Osteoblast (primary cell): ENCODE results near the gene HOXB9. TPM values are rescaled to one million over a fixed set of nuclear protein-coding genes. Genes with fewer than 3 reads are reported as not detected.

Source experiments
- DNase-seq: peaks from one replicate; pipeline ENCODE4 v3.0.0; 2011; ENCODE audit warnings: low spot score, mixed read lengths; ENCODE audit not compliant: insufficient read length; ENCODE audit errors: missing footprints
- H2AFZ ChIP-seq: 2 replicates; pipeline ENCODE4 v1.6.0; 2011; ENCODE audit warnings: mild to moderate bottlenecking, low read length
- H3K27ac ChIP-seq: 2 replicates; pipeline ENCODE4 v1.5.1; 2011; ENCODE audit warnings: mild to moderate bottlenecking, low read depth, low read length, moderate library complexity
- H3K27me3 ChIP-seq: 2 replicates; pipeline ENCODE4 v1.6.0; 2012; ENCODE audit warnings: mild to moderate bottlenecking, control low read depth, inconsistent platforms, low read length, moderate library complexity; ENCODE audit not compliant: insufficient read depth
- H3K36me3 ChIP-seq: 2 replicates; pipeline ENCODE4 v1.5.1; 2011; ENCODE audit warnings: mild to moderate bottlenecking, low read length, control low read depth, moderate library complexity; ENCODE audit not compliant: insufficient read depth
- H3K4me1 ChIP-seq: 2 replicates; pipeline ENCODE4 v1.5.1; 2011; ENCODE audit warnings: mild to moderate bottlenecking, low read length, control low read depth, moderate library complexity; ENCODE audit not compliant: insufficient read depth
- H3K4me2 ChIP-seq: 2 replicates; pipeline ENCODE4 v1.6.0; 2011; ENCODE audit warnings: mild to moderate bottlenecking, low read length; ENCODE audit not compliant: insufficient read depth
- H3K4me3 ChIP-seq: fragments of 200-600 bp; sonication (generic); 3 replicates; pipeline ENCODE4 v1.5.1; 2012; ENCODE audit warnings: mild to moderate bottlenecking, low read length, inconsistent platforms; ENCODE audit not compliant: insufficient read depth
- H3K79me2 ChIP-seq: 2 replicates; pipeline ENCODE4 v1.6.0; 2012; ENCODE audit warnings: mild to moderate bottlenecking, low read length, control low read depth, inconsistent platforms; ENCODE audit not compliant: insufficient read depth
- H3K9me3 ChIP-seq: 2 replicates; pipeline ENCODE4 v1.5.1; 2011; ENCODE audit warnings: low read depth, low read length, control low read depth
- H4K20me1 ChIP-seq: 2 replicates; pipeline ENCODE4 v1.6.0; 2012; ENCODE audit warnings: mild to moderate bottlenecking, low read length, control low read depth; ENCODE audit not compliant: insufficient read depth
- CTCF ChIP-seq: IDR thresholded peaks from 2 replicates; pipeline ENCODE4 v1.5.1; 2011; ENCODE audit warnings: mild to moderate bottlenecking, low read depth, low read length, moderate library complexity; ENCODE audit errors: extremely low read depth
- total RNA-seq: library from RNA; depleted of rRNA; stranded (reverse); fragments of >200 nt; gene quantifications from 2 replicates; pipeline ENCODE4 v1.2.3, GENCODE V29; 2012

The HOXB9 gene
- total RNA-seq, 1 donor = not detected

- no peak overlapping the region for H3K27ac ChIP-seq
- H2AFZ ChIP-seq = no peak overlapping the region
- no peaks in the 10 kb centered on the region for H3K4me1 ChIP-seq
- no peaks in the 10 kb centered on the region for H4K20me1 ChIP-seq
- H3K4me2 ChIP-seq = no peak overlapping the region
- H3K9me3 ChIP-seq = no peaks in the 10 kb centered on the region
- no peak for TF ChIP-seq CTCF
- H3K4me3 ChIP-seq = no peak overlapping the region
- DNase-seq = peak; percentile 78
- H3K36me3 ChIP-seq = no peaks in the 10 kb centered on the region
- no peaks in the 10 kb centered on the region for H3K79me2 ChIP-seq
- H3K27me3 ChIP-seq = peaks cover 99% of the 10 kb centered on the region
These were observed 16.1 kb upstream of the HOXB9 start for GRCh38 chr17:48642059-48642842.

- no peaks in the 10 kb centered on the region for H3K4me1 ChIP-seq
- no peak overlapping the region for H3K4me2 ChIP-seq
- no peaks in the 10 kb centered on the region for H3K36me3 ChIP-seq
- H2AFZ ChIP-seq = no peak overlapping the region
- H4K20me1 ChIP-seq = no peaks in the 10 kb centered on the region
- no peaks in the 10 kb centered on the region for H3K9me3 ChIP-seq
- peaks cover 100% of the 10 kb centered on the region for H3K27me3 ChIP-seq
- H3K4me3 ChIP-seq = no peak overlapping the region
- H3K79me2 ChIP-seq = no peaks in the 10 kb centered on the region
- DNase-seq = peak; percentile 48
- H3K27ac ChIP-seq = no peak overlapping the region
- no peak for TF ChIP-seq CTCF
These were observed 15.4 kb upstream of the HOXB9 start for GRCh38 chr17:48641541-48642058.

- TF ChIP-seq CTCF = no peak
- Histone ChIP-seq H3K4me3 (no peak overlapping the region), H3K4me2 (no peak overlapping the region)
These were observed 14.7 kb upstream of the HOXB9 start for GRCh38 chr17:48640858-48641180.

GRCh38 chr17:48639982-48640857 is 14.1 kb upstream of the HOXB9 start:
- H3K79me2 ChIP-seq = no peaks in the 10 kb centered on the region
- no peak overlapping the region for H3K27ac ChIP-seq
- no peaks in the 10 kb centered on the region for H3K9me3 ChIP-seq
- H3K4me3 ChIP-seq = no peak overlapping the region
- no peak overlapping the region for H3K4me2 ChIP-seq
- H4K20me1 ChIP-seq = no peaks in the 10 kb centered on the region
- peak; percentile 63 for DNase-seq
- no peaks in the 10 kb centered on the region for H3K36me3 ChIP-seq
- no peak overlapping the region for H2AFZ ChIP-seq
- TF ChIP-seq CTCF = no peak
- peaks cover 100% of the 10 kb centered on the region for H3K27me3 ChIP-seq
- no peaks in the 10 kb centered on the region for H3K4me1 ChIP-seq

More at GRCh38 chr17:48640858-48641180, 14.7 kb upstream of the HOXB9 start:
- Histone ChIP-seq H3K4me1 (no peaks in the 10 kb centered on the region), H3K36me3 (no peaks in the 10 kb centered on the region), H4K20me1 (no peaks in the 10 kb centered on the region), H3K27me3 (peaks cover 100% of the 10 kb centered on the region), H3K27ac (no peak overlapping the region), H2AFZ (no peak overlapping the region), H3K9me3 (no peaks in the 10 kb centered on the region), H3K79me2 (no peaks in the 10 kb centered on the region)
- DNase-seq = peak; percentile 52
